ENCODE results near the gene DDN. TPM values are rescaled to one million over a fixed set of nuclear protein-coding genes. Genes with fewer than 3 reads are reported as not detected.

Gene DDN
- total RNA-seq, 1 experiment from 2014 or later, result 0.35 TPM

DNA sequence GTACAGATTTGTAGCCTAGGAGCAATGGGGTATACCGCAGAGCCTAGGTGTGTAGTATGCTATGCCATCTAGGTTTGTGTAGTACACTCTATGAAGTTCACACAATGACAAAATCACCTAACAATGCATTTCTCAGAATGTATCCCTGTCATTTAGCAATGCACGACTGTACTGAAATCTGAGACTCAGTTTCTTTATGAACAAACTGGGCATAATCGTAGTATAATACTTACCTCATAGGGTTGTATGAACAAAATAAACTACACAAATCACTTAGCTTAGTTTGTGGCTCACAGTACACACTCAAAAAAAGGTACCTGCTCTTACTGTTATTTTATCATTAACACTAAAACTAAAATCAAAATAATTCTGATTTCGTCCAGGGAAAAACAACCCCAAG is 26.3 kb upstream of the DDN start:
- no CpG with 5 or more reads among the region's 4 CpGs for WGBS (ENCODE audit: extremely low coverage, insufficient read length, low lambda C conversion rate)
- H3K36me3 Mint-ChIP-seq (ENCODE audit: insufficient read depth in 1 of 3, low read depth in 3 of 3), result peaks cover 45 to 93% (median 88%) of the 10 kb centered on the region in 3 experiments
- Histone ChIP-seq H2BK12ac (ENCODE audit: insufficient read length, low read depth, low read length) (no peak overlapping the region), H4K8ac (replicated peaks; ENCODE audit: insufficient read length, low read depth, low read length) (no peak overlapping the region), H3K27ac (ENCODE audit: insufficient read length, low read depth, low read length) (no peak overlapping the region), H3T11ph (ENCODE audit: low read length) (no peak overlapping the region), H2AFZ (ENCODE audit: low read length) (no peak overlapping the region), H3K9ac (ENCODE audit: extremely low read depth, insufficient read length, low read length) (no peak overlapping the region), H4K91ac (ENCODE audit: insufficient read length, low read depth, low read length) (no peak overlapping the region), H2BK120ac (ENCODE audit: low read depth, low read length, poor library complexity, severe bottlenecking) (no peak overlapping the region), H4K5ac (ENCODE audit: insufficient read length, low read depth, low read length) (no peak overlapping the region), H2AK5ac (ENCODE audit: insufficient read length, low read length) (no peak overlapping the region), H3K23ac (ENCODE audit: insufficient read length, low read depth, low read length) (no peak overlapping the region), H3K4me1 (ENCODE audit: insufficient read depth, low read length) (no peaks in the 10 kb centered on the region), H2BK5ac (ENCODE audit: insufficient read length, low read length) (no peak overlapping the region), H3K4ac (ENCODE audit: low read depth, low read length) (no peak overlapping the region), H3K23me2 (ENCODE audit: insufficient read length, low read depth, low read length, poor library complexity, severe bottlenecking) (no peaks in the 10 kb centered on the region), H3K79me2 (ENCODE audit: insufficient read depth, low read length) (no peaks in the 10 kb centered on the region), H3K14ac (ENCODE audit: insufficient read depth, low read length) (no peak overlapping the region), H2BK20ac (ENCODE audit: low read depth, low read length, poor library complexity, severe bottlenecking) (no peak overlapping the region), H3K79me1 (ENCODE audit: insufficient read depth, low read depth, low read length, poor library complexity, severe bottlenecking) (no peaks in the 10 kb centered on the region), H3K4me2 (ENCODE audit: insufficient read depth, insufficient read length, low read length) (no peak overlapping the region), H2BK15ac (ENCODE audit: low read depth, low read length) (no peak overlapping the region), H3K27me3 (ENCODE audit: insufficient read depth, low read length) (no peaks in the 10 kb centered on the region; the same call in 1 of the 2 replicates), H3K18ac (ENCODE audit: insufficient read length, low read depth, low read length) (no peak overlapping the region), H4K20me1 (ENCODE audit: control insufficient read depth, insufficient read depth, insufficient read length) (no peaks in the 10 kb centered on the region), H3K56ac (ENCODE audit: insufficient read length, low read depth, low read length) (no peak overlapping the region), H3K9me3 (ENCODE audit: control insufficient read depth, low read depth, low read length) (no peaks in the 10 kb centered on the region)
- TF ChIP-seq, protein P1, sequence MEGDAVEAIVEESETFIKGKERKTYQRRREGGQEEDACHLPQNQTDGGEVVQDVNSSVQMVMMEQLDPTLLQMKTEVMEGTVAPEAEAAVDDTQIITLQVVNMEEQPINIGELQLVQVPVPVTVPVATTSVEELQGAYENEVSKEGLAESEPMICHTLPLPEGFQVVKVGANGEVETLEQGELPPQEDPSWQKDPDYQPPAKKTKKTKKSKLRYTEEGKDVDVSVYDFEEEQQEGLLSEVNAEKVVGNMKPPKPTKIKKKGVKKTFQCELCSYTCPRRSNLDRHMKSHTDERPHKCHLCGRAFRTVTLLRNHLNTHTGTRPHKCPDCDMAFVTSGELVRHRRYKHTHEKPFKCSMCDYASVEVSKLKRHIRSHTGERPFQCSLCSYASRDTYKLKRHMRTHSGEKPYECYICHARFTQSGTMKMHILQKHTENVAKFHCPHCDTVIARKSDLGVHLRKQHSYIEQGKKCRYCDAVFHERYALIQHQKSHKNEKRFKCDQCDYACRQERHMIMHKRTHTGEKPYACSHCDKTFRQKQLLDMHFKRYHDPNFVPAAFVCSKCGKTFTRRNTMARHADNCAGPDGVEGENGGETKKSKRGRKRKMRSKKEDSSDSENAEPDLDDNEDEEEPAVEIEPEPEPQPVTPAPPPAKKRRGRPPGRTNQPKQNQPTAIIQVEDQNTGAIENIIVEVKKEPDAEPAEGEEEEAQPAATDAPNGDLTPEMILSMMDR (conservative IDR thresholded peaks at IDR 0.05), result no peak
- no peaks in the 10 kb centered on the region for H3K4me1 Mint-ChIP-seq
- no peak overlapping the region for H3K4me3 Mint-ChIP-seq
- no peaks in the 10 kb centered on the region for H3K9me3 Mint-ChIP-seq
- no peak for DNase-seq
- H3K27ac Mint-ChIP-seq, result no peak overlapping the region
- H3K27me3 Mint-ChIP-seq (ENCODE audit: low read depth), result no peaks in the 10 kb centered on the region; the same call in 1 of the 2 replicates
